Activated CD4-positive, alpha-beta T cell treated with anti-CD3 and anti-CD28 coated beads for 24 hours (primary cell): ENCODE data around the gene CRISPLD2.
"Not testable (repeated sequence)": the region's sequence is repeated elsewhere in the genome, so short reads cannot be mapped to it uniquely, and the experiment has no call there.

Experiments
- DNase-seq, 2 donors: peaks; one replicate each; pipeline ENCODE4 v3.0.0-alpha.2; 2020; ENCODE audit warnings: low read depth in 2 of 2

CRISPLD2 gene

GRCh38 chr16:84856811-84857210 is 37.0 kb downstream of the CRISPLD2 start:
- DNase-seq = not testable (repeated sequence)

GRCh38 chr16:84859681-84860080 is 39.9 kb downstream of the CRISPLD2 start:
- no peak for DNase-seq

- DNase-seq = no peak
Observed at GRCh38 chr16:84860383-84860782, 40.6 kb downstream of the CRISPLD2 start.

- no peak for DNase-seq
Observed at GRCh38 chr16:84861671-84862070, 41.9 kb downstream of the CRISPLD2 start.

GRCh38 chr16:84862804-84863480 is 43.2 kb downstream of the CRISPLD2 start:
- no peak for DNase-seq

DNA sequence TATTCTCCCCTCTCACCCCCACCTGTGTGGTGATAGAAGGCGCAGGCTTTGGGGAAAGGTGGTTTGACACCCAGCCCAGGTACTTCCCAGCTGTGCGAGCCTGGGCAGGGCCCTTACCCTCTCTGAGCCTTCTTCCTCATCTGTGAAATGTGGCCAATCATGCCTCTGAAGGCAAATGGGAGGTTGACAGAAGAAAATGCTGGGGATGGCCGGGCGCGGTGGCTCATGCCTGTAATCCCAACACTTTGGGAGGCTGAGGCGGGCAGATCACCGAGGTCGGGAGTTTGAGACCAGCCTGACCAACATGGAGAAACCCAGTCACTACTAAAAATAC is 43.7 kb downstream of the CRISPLD2 start:
- no peak for DNase-seq

GRCh38 chr16:84864326-84864955 is 44.7 kb downstream of the CRISPLD2 start:
- DNase-seq = no peak

- no peak for DNase-seq
Observed at GRCh38 chr16:84867696-84868095, 47.9 kb downstream of the CRISPLD2 start.

GRCh38 chr16:84868328-84868727 is 48.5 kb downstream of the CRISPLD2 start:
- no peak for DNase-seq

GRCh38 chr16:84868829-84869472 is 49.2 kb downstream of the CRISPLD2 start:
- no peak for DNase-seq

- DNase-seq = no peak
Observed at GRCh38 chr16:84869473-84869845, 49.7 kb downstream of the CRISPLD2 start.

GRCh38 chr16:84872971-84873370 is 53.2 kb downstream of the CRISPLD2 start:
- DNase-seq = not testable (repeated sequence)

DNA sequence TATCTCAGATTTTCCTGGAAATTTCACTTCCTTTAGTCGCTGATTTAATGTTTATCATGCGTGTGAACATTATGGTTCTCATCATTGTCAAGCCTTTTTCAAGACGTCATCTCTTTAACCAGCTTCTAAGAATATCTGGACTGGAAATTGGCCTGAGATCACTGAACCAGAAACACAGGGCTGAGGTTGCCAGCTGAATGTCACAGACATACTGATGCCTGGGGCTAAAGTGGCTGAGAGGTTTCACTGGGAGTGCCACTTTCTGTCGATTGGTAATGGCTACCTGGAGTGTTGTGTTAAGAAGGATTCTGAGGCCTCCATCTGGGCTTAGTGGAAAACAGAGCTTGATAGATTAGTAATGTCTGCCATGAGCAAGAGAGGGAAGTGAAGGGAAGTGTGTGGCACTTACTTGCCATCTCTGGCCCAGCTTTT is 54.2 kb downstream of the CRISPLD2 start:
- no peak for DNase-seq

GRCh38 chr16:84874553-84874952 is 54.8 kb downstream of the CRISPLD2 start:
- DNase-seq = no peak

DNA sequence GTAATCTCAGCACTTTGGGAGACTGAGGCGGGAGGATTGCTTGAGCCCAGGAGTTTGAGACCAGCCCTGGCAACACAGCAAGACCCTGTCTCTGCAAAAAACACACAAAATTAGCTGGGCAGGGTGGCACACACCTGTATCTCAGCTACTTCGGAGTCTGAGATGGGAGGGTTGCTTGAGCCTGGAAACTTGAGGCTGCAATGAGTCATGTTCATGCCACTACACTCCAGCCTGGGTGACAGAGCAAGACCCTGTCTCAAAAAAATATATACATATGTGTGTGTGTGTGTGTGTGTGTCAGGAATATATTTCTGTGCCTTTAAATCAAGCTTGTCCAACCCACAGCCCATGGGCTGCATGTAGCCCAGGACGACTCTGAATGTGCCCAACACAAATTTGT is 55.2 kb downstream of the CRISPLD2 start:
- no peak for DNase-seq

DNA sequence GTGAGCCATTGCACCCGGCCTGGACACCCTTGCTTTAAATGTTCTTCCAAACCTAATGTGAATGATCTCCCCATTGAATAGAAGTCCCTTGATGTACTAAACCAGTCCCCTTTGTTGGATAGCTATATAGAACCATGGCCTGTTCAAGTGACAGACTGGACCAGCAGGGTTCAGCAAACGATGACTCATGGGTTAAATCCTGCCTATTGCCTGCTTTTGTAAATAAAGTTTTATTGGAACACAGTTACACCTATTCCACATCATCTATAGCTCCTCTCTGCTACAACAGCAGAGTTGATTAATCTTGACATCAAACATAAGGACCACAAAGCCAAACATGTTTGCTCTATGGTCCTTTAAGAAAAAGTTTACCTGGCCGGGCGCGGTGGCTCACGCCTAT is 56.1 kb downstream of the CRISPLD2 start:
- no peak for DNase-seq

- DNase-seq = no peak
Observed at GRCh38 chr16:84876873-84877606, 57.3 kb downstream of the CRISPLD2 start.

- no peak for DNase-seq
Observed at GRCh38 chr16:84878770-84879169, 59.0 kb downstream of the CRISPLD2 start.

- DNase-seq = no peak
Observed at GRCh38 chr16:84879569-84880487, 60.0 kb downstream of the CRISPLD2 start.

DNA sequence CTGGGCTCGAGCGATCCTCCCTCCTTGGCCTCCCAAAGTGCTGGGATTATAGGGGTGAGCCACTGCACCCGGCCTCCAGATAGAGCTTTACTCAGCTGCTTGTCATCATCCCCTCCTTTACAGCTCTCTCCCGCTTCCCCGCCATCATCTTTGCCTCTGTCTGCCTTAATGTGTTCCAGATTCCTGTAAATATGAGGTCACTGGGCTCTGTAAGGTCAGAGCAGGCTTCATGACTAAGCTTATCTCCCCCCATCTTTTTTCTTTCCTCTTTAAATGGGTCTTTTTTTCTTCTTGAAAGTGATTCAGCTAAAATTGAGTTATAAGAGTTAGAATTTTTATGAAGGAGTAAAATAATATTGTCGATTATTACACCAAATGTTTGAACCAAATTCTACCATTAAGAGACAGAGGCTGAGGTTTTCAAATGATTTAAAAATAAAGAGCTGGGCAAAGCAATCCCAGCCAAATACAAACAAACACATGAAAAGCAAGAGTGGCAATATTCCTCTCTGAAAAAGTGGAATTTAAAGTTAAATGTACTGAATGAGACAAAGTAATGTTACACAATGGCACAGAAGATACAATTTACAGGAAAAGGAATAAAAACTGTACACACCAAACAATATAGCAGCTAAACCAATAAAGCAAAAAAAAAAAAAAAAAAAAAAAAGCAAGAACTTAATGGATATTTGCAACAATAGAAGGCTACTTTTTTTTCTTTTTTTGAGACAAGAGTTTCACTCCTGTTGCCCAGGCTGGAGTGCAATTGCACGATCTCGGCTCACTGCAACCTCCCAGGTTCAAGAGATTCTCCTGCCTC is 62.1 kb downstream of the CRISPLD2 start:
- no peak for DNase-seq

DNA sequence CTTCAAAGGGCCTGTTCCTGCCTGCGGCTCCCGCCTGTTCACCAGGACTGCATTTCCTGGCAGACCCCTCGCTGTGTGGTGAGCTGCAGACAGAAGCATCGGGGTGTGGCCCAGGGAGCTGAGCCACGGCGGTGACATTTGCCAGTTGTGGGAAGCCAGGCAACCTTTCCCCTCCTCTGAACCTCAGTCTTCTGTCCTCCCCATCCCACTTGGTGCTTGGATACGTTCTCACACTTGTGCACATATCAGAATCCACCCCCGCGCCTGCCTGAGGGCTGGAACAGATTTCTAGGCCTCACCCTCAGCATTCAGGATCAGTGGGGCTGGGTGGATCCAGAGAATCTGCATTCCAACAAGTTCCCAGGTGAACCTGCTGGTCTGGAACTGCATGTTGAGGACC is 63.5 kb downstream of the CRISPLD2 start:
- DNase-seq = no peak
